Hepatocyte (in vitro differentiated cells): ENCODE data around the gene KRT76. TPM values are rescaled to one million over a fixed set of nuclear protein-coding genes. Genes with fewer than 3 reads are reported as not detected.

Experiments used
- DNase-seq: peaks from one replicate; pipeline ENCODE4 v3.0.0-alpha.2; 2016; ENCODE audit warnings: low spot score
- H2AFZ ChIP-seq: fragments of 200-600 bp; sonication (generic); 2 replicates; pipeline ENCODE4 v1.6.0; 2016; ENCODE audit warnings: antibody characterized with exemption, mild to moderate bottlenecking
- H3K27ac ChIP-seq: fragments of 200-600 bp; sonication (generic); 2 replicates; pipeline ENCODE4 v1.5.1; 2016; ENCODE audit warnings: mild to moderate bottlenecking
- H3K27me3 ChIP-seq: fragments of 200-600 bp; sonication (generic); 2 replicates; pipeline ENCODE4 v1.6.1; 2016
- H3K36me3 ChIP-seq: fragments of 200-600 bp; sonication (generic); replicated peaks from 2 replicates; pipeline ENCODE4 v1.5.1; 2016; ENCODE audit warnings: low read depth; ENCODE audit not compliant: insufficient read depth
- H3K4me1 ChIP-seq: fragments of 200-600 bp; sonication (generic); 2 replicates; pipeline ENCODE4 v1.5.1; 2016; ENCODE audit warnings: mild to moderate bottlenecking, moderate library complexity; ENCODE audit not compliant: insufficient read depth
- H3K4me2 ChIP-seq: fragments of 200-600 bp; sonication (generic); 2 replicates; pipeline ENCODE4 v1.6.0; 2016
- H3K4me3 ChIP-seq: fragments of 200-600 bp; sonication (generic); 2 replicates; pipeline ENCODE4 v1.5.1; 2016; ENCODE audit warnings: mild to moderate bottlenecking
- H3K79me2 ChIP-seq: fragments of 200-600 bp; sonication (generic); 2 replicates; pipeline ENCODE4 v1.6.0; 2017; ENCODE audit warnings: mild to moderate bottlenecking
- H3K9me2 ChIP-seq: fragments of 200-600 bp; sonication (generic); replicated peaks from 2 replicates; pipeline ENCODE4 v1.6.0; 2017; ENCODE audit warnings: mild to moderate bottlenecking; ENCODE audit not compliant: insufficient read depth
- H3K9me3 ChIP-seq: fragments of 200-600 bp; sonication (generic); 2 replicates; pipeline ENCODE4 v1.5.1; 2016; ENCODE audit warnings: low read depth, mild to moderate bottlenecking
- H4K20me1 ChIP-seq: fragments of 200-600 bp; sonication (generic); 2 replicates; pipeline ENCODE4 v1.6.0; 2016; ENCODE audit warnings: mild to moderate bottlenecking; ENCODE audit not compliant: insufficient read depth, poor library complexity, severe bottlenecking
- CTCF ChIP-seq: fragments of 200-600 bp; sonication (generic); IDR thresholded peaks from 2 replicates; pipeline ENCODE4 v1.5.1; 2016; ENCODE audit warnings: antibody characterized with exemption, mild to moderate bottlenecking; ENCODE audit not compliant: poor library complexity
- EZH2 ChIP-seq: fragments of 200-600 bp; sonication (generic); IDR thresholded peaks from 2 replicates; pipeline ENCODE4 v1.6.1; 2016; ENCODE audit warnings: antibody characterized with exemption, mild to moderate bottlenecking, borderline replicate concordance
- EZH2phosphoT487 ChIP-seq: fragments of 200-600 bp; sonication (generic); IDR thresholded peaks from one replicate; pipeline ENCODE4 v1.6.1; 2018; ENCODE audit warnings: antibody characterized with exemption, mild to moderate bottlenecking, low read depth, moderate library complexity; ENCODE audit not compliant: unreplicated experiment, severe bottlenecking
- WGBS: methylation state at CpG from one replicate; pipeline ENCODE4 v1.1.6; 2016; ENCODE audit warnings: low lambda C conversion rate; ENCODE audit errors: missing lambda C conversion rate; 5-methylcytosine and 5-hydroxymethylcytosine counted together
- polyA plus RNA-seq: library from polyadenylated mRNA; unstranded; fragments of >200 nt; fragmentation: Nextera tagmentation; extraction: Ambion mirVana; gene quantifications from 2 replicates; pipeline ENCODE4 v1.2.1, GENCODE V29; 2016
- total RNA-seq: library from RNA; depleted of rRNA; stranded (reverse); fragments of >200 nt; gene quantifications from 2 replicates; pipeline ENCODE4 v1.2.3, GENCODE V29; 2014

The KRT76 gene
- total and polyA plus RNA-seq, 2 experiments from 2014 or later: not detected

DNA sequence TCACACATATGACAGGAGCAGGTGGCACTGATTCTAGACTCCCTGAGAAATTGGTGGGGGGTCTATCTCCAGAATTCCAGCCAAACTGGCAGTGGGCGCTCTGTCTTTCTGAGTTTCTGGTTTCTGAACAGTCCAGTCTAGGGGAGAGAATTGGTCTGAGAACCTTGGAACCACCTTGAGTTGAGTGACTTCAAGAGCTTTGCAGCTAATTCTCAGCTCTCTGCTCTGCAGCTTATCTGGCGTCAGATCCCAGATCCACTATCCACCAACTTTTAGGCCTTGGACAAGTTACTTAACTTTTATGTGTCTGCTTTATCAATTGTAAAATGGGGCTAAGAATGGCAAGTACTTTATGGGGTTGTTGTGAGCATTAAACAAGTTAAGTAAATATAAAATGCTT is 1.7 kb upstream of the KRT76 start:
- 93% methylated on average over 2 of the region's 2 CpGs for WGBS
- no peaks in the 10 kb centered on the region for H3K79me2 ChIP-seq
- H4K20me1 ChIP-seq: no peaks in the 10 kb centered on the region
- H3K4me3 ChIP-seq: no peak overlapping the region
- H3K4me2 ChIP-seq: no peak overlapping the region
- no peaks in the 10 kb centered on the region for H3K9me2 ChIP-seq
- no peaks in the 10 kb centered on the region for H3K9me3 ChIP-seq
- no peak overlapping the region for H3K27ac ChIP-seq
- no peaks in the 10 kb centered on the region for H3K36me3 ChIP-seq
- TF ChIP-seq EZH2phosphoT487 (no peak), EZH2 (no peak), CTCF (no peak)
- H2AFZ ChIP-seq: no peak overlapping the region
- peaks cover 16% of the 10 kb centered on the region for H3K27me3 ChIP-seq
- no peaks in the 10 kb centered on the region for H3K4me1 ChIP-seq
- no peak for DNase-seq

DNA sequence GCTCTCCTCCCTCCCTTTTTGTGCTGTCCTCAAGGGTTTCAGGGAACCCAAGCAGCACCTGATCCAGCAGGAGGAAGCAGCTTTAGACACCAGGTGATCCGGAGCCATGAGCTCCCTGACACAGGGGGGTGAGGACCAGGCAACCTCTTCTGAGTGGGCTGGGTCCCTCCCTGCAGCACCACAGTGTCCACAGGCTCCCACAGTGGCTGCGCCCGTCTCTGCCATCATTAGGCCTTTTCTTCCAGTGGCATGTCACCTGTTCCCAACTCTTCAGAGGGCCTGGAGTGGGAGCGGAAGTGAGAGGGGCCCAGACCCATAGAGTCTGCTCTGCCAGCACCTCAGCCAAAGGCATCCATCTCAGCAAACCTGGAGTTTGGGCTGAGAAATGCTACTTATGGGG is 421 bp upstream of the KRT76 start:
- Histone ChIP-seq H3K4me3 (no peak overlapping the region), H3K36me3 (no peaks in the 10 kb centered on the region), H3K27me3 (peaks cover 26% of the 10 kb centered on the region), H3K27ac (no peak overlapping the region), H3K9me3 (no peaks in the 10 kb centered on the region), H3K4me2 (no peak overlapping the region), H2AFZ (no peak overlapping the region), H3K9me2 (no peaks in the 10 kb centered on the region), H3K4me1 (no peaks in the 10 kb centered on the region), H4K20me1 (no peaks in the 10 kb centered on the region), H3K79me2 (no peaks in the 10 kb centered on the region)
- no peak for DNase-seq
- no peak for TF ChIP-seq CTCF
- TF ChIP-seq EZH2: no peak
- TF ChIP-seq EZH2phosphoT487: no peak
- WGBS: 96% methylated on average over 4 of the region's 4 CpGs

GRCh38 chr12:52776435-52776834 is 710 bp downstream of the KRT76 start:
- Histone ChIP-seq H3K36me3 (no peaks in the 10 kb centered on the region), H3K4me1 (no peaks in the 10 kb centered on the region), H3K9me3 (no peaks in the 10 kb centered on the region), H3K27ac (no peak overlapping the region), H3K27me3 (peaks cover 20% of the 10 kb centered on the region), H3K4me2 (no peak overlapping the region), H2AFZ (no peak overlapping the region), H3K9me2 (no peaks in the 10 kb centered on the region), H4K20me1 (no peaks in the 10 kb centered on the region), H3K79me2 (no peaks in the 10 kb centered on the region), H3K4me3 (no peak overlapping the region)
- no peak for DNase-seq
- TF ChIP-seq CTCF: no peak
- no peak for TF ChIP-seq EZH2phosphoT487
- TF ChIP-seq EZH2: no peak
- WGBS: 93% methylated on average over 5 of the region's 5 CpGs
